HL-60 (cell line): Measurements from ENCODE around the gene STX2.
"Not testable (repeated sequence)": the region's sequence is repeated elsewhere in the genome, so short reads cannot be mapped to it uniquely, and the experiment has no call there.

Source experiments
- POLR2AphosphoS5 ChIP-seq: IDR thresholded peaks from 2 replicates; pipeline ENCODE4 v1.6.1; 2012; ENCODE audit warnings: low read depth
- REST ChIP-seq: IDR thresholded peaks from 2 replicates; pipeline ENCODE4 v1.6.1; 2012; ENCODE audit warnings: low read depth; ENCODE audit not compliant: insufficient replicate concordance
- TF ChIP-seq, protein P1 (sequence below): IDR thresholded peaks from one replicate; pipeline ENCODE4 v1.5.1; 2011; ENCODE audit warnings: low read length, control low read depth, inconsistent platforms; ENCODE audit not compliant: insufficient read depth

- TF ChIP-seq, protein P1, sequence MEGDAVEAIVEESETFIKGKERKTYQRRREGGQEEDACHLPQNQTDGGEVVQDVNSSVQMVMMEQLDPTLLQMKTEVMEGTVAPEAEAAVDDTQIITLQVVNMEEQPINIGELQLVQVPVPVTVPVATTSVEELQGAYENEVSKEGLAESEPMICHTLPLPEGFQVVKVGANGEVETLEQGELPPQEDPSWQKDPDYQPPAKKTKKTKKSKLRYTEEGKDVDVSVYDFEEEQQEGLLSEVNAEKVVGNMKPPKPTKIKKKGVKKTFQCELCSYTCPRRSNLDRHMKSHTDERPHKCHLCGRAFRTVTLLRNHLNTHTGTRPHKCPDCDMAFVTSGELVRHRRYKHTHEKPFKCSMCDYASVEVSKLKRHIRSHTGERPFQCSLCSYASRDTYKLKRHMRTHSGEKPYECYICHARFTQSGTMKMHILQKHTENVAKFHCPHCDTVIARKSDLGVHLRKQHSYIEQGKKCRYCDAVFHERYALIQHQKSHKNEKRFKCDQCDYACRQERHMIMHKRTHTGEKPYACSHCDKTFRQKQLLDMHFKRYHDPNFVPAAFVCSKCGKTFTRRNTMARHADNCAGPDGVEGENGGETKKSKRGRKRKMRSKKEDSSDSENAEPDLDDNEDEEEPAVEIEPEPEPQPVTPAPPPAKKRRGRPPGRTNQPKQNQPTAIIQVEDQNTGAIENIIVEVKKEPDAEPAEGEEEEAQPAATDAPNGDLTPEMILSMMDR = not testable (repeated sequence)
- not testable (repeated sequence) for TF ChIP-seq POLR2AphosphoS5, REST
Observed at GRCh38 chr12:130887190-130887589, 48.1 kb upstream of the STX2 start.
